Measurements from ENCODE around the gene SKI. TPM values are rescaled to one million over a fixed set of nuclear protein-coding genes. Genes with fewer than 3 reads are reported as not detected.

The SKI gene
- total and polyA plus RNA-seq, 2 donors (not counting 1 experiment from before 2014, with no cell fraction given), result 14.9 to 74.9 TPM

- Mint-ChIP-seq H3K4me3 (peak within 1 kb of the TSS; percentile 93), H3K4me1 (peaks cover 24% of the 10 kb centered on the region), H3K27ac (peak within 1 kb of the TSS; percentile 96), H3K9me3 (ENCODE audit: insufficient read depth) (no peaks in the 10 kb centered on the region), H3K27me3 (no peaks in the 10 kb centered on the region)
- intact Hi-C loops (cut with micrococcal nuclease), result loop anchor here (1.0 to 10.0 kb wide), 4 partner anchors 196 to 1230 kb away; partner anchors contain the start of genes MORN1 and RER1
- TF ChIP-seq CTCF (IDR thresholded peaks at IDR 0.05) (no peak), EZH2 (IDR thresholded peaks at IDR 0.05; ENCODE audit: borderline replicate concordance, insufficient read depth, low read depth, low read length, poor library complexity, severe bottlenecking) (no peak)
- under 1% methylated on average over 55 of the region's 63 CpGs for WGBS (ENCODE audit: insufficient coverage)
- Histone ChIP-seq H3K4me1 (ENCODE audit: control insufficient read depth in 2 of 2, insufficient read depth in 2 of 2, low read length in 2 of 2) (peaks cover 23 to 43% of the 10 kb centered on the region in 2 donors), H3K79me2 (ENCODE audit: control insufficient read depth, insufficient read depth, low read length) (peaks cover 15% of the 10 kb centered on the region), H4K20me1 (ENCODE audit: control insufficient read depth, insufficient read depth, low read length, poor library complexity, severe bottlenecking) (peaks cover 6% of the 10 kb centered on the region), H3K27me3 (replicated peaks in 1 of 4; ENCODE audit: control extremely low read depth in 1 of 4, control insufficient read depth in 3 of 4, insufficient read depth in 4 of 4, low read length in 3 of 4) (no peaks in the 10 kb centered on the region), H3K9me3 (ENCODE audit: control extremely low read depth in 1 of 3, control insufficient read depth in 2 of 3, insufficient read depth in 1 of 3, low read length in 2 of 3) (no peaks in the 10 kb centered on the region), H3K27ac (ENCODE audit: low read length in 2 of 2) (peak within 1 kb of the TSS; percentile 80 to 84), H3K36me3 (replicated peaks in 1 of 2; ENCODE audit: control extremely low read depth in 1 of 2, control insufficient read depth in 1 of 2, extremely low read depth in 1 of 2, insufficient read depth in 2 of 2, low read length in 1 of 2) (peaks cover 0 to 6% of the 10 kb centered on the region in 2 experiments), H2AFZ (ENCODE audit: insufficient read depth, low read depth, low read length, poor library complexity, severe bottlenecking) (peak within 1 kb of the TSS; percentile 82), H3K4me2 (replicated peaks; ENCODE audit: low read depth, low read length, poor library complexity, severe bottlenecking) (peak within 1 kb of the TSS; percentile 96), H3K4me3 (ENCODE audit: control extremely low read depth in 1 of 5, extremely low read depth in 1 of 5, insufficient read depth in 1 of 5, low read depth in 2 of 5, low read length in 4 of 5) (peak within 1 kb of the TSS; percentile 46 to 81 (median 63)), H3K9ac (ENCODE audit: low read length) (peak within 1 kb of the TSS; percentile 80)
- ChIA-PET CTCF (interaction anchor here (0.7 to 13.5 kb wide), 37 partner anchors 10 to 391 kb away, joined by 3 to 295 read pairs (median 5); partner anchors contain the start of genes MORN1, PANK4, PEX10 and RER1), POLR2A (interaction anchor here (0.6 to 2.3 kb wide), 17 partner anchors 10 to 392 kb away, joined by 3 to 24 read pairs (median 4); partner anchors contain the start of genes MORN1, PEX10, PRXL2B and RER1)
- peak; percentile 67 for ATAC-seq (ENCODE audit: low read depth)
- DNase-seq, result no peak
Observed at GRCh38 chr1:2194319-2194897, 33.7 kb upstream of the SKI start, which contains the start of gene FAAP20. TSS of gene FAAP20 (minus strand) at chr1:2194772. CDS start at chr1:2194749, 23 bp downstream.

Data from B cell (primary cell).